IPS DF 6.9 (cell line): ENCODE results near the gene CDX2.
"Not testable (repeated sequence)": the region's sequence is repeated elsewhere in the genome, so short reads cannot be mapped to it uniquely, and the experiment has no call there.

Experiments used
- DNase-seq: peaks from one replicate; pipeline ENCODE4 v3.0.0-alpha.2; 2013; ENCODE audit warnings: low read depth, low spot score
- H3K27ac ChIP-seq: one replicate; pipeline ENCODE4 v1.5.1; 2013; ENCODE audit warnings: low read length, control low read depth
- H3K27me3 ChIP-seq: 2 replicates; pipeline ENCODE4 v1.6.1; 2013; ENCODE audit warnings: mild to moderate bottlenecking, low read length; ENCODE audit not compliant: control insufficient read depth, insufficient read depth
- H3K36me3 ChIP-seq: 2 replicates; pipeline ENCODE4 v1.6.1; 2013; ENCODE audit warnings: low read length; ENCODE audit not compliant: control insufficient read depth, insufficient read depth
- H3K4me1 ChIP-seq: 2 replicates; pipeline ENCODE4 v1.6.1; 2013; ENCODE audit warnings: low read length; ENCODE audit not compliant: control insufficient read depth, insufficient read depth
- H3K4me3 ChIP-seq: 2 replicates; pipeline ENCODE4 v1.5.1; 2013; ENCODE audit warnings: mild to moderate bottlenecking, low read length
- H3K9me3 ChIP-seq: 2 replicates; pipeline ENCODE4 v1.6.1; 2013; ENCODE audit warnings: low read length, inconsistent platforms; ENCODE audit not compliant: control insufficient read depth, insufficient read depth
- WGBS: extraction: QIAGEN DNeasy Blood & Tissue Kit; methylation state at CpG from one replicate; pipeline ENCODE4 v1.1.7; 2013; ENCODE audit warnings: mixed read lengths, missing lambda C conversion rate; ENCODE audit not compliant: insufficient read length, insufficient coverage; 5-methylcytosine and 5-hydroxymethylcytosine counted together

CDX2 gene

GRCh38 chr13:27969082-27969865, at the start of gene CDX2:
Gene CDX2, minus strand, starts transcription at chr13:27969315. Its CDS starts 309 bp downstream, at chr13:27969006.
- WGBS: no CpG with 5 or more reads among the region's 34 CpGs
- Histone ChIP-seq H3K27me3 (peaks cover 94% of the 10 kb centered on the region), H3K9me3 (no peaks in the 10 kb centered on the region), H3K27ac (no peak within 1 kb of the TSS), H3K36me3 (no peaks in the 10 kb centered on the region), H3K4me1 (peaks cover 15% of the 10 kb centered on the region), H3K4me3 (peak within 1 kb of the TSS; percentile 36)
- no peak for DNase-seq

- DNase-seq: no peak
- no peaks in the 10 kb centered on the region for H3K27me3 ChIP-seq
- H3K27ac ChIP-seq: no peak overlapping the region
- WGBS: no CpG with 5 or more reads among the region's 3 CpGs
- no peaks in the 10 kb centered on the region for H3K9me3 ChIP-seq
- no peaks in the 10 kb centered on the region for H3K4me1 ChIP-seq
- no peaks in the 10 kb centered on the region for H3K36me3 ChIP-seq
- H3K4me3 ChIP-seq: no peak overlapping the region
Observed at GRCh38 chr13:28014301-28014700, 45.2 kb upstream of the CDX2 start.

GRCh38 chr13:28013482-28013881, 44.4 kb upstream of the CDX2 start:
- Histone ChIP-seq H3K4me1 (no peaks in the 10 kb centered on the region), H3K27me3 (no peaks in the 10 kb centered on the region), H3K36me3 (no peaks in the 10 kb centered on the region), H3K27ac (no peak overlapping the region), H3K4me3 (no peak overlapping the region), H3K9me3 (no peaks in the 10 kb centered on the region)
- DNase-seq: no peak
- no CpG with 5 or more reads among the region's 1 CpG for WGBS

- H3K27me3 ChIP-seq: no peaks in the 10 kb centered on the region
- H3K4me1 ChIP-seq: no peaks in the 10 kb centered on the region
- H3K9me3 ChIP-seq: no peaks in the 10 kb centered on the region
- no peak overlapping the region for H3K27ac ChIP-seq
- no peaks in the 10 kb centered on the region for H3K36me3 ChIP-seq
- no peak for DNase-seq
- H3K4me3 ChIP-seq: no peak overlapping the region
Observed at GRCh38 chr13:28012896-28013295, 43.8 kb upstream of the CDX2 start.

GRCh38 chr13:28012383-28012782, 43.3 kb upstream of the CDX2 start:
- no peak overlapping the region for H3K4me3 ChIP-seq
- no CpG with 5 or more reads among the region's 4 CpGs for WGBS
- no peak for DNase-seq
- H3K4me1 ChIP-seq: no peaks in the 10 kb centered on the region
- H3K27ac ChIP-seq: no peak overlapping the region
- no peaks in the 10 kb centered on the region for H3K27me3 ChIP-seq
- H3K9me3 ChIP-seq: no peaks in the 10 kb centered on the region
- H3K36me3 ChIP-seq: no peaks in the 10 kb centered on the region

GRCh38 chr13:28010046-28010445, 40.9 kb upstream of the CDX2 start:
- no peak overlapping the region for H3K27ac ChIP-seq
- H3K27me3 ChIP-seq: no peaks in the 10 kb centered on the region
- DNase-seq: no peak
- H3K4me3 ChIP-seq: no peak overlapping the region
- no CpG with 5 or more reads among the region's 5 CpGs for WGBS
- no peaks in the 10 kb centered on the region for H3K36me3 ChIP-seq
- H3K9me3 ChIP-seq: no peaks in the 10 kb centered on the region
- H3K4me1 ChIP-seq: no peaks in the 10 kb centered on the region

GRCh38 chr13:28005016-28005415, 35.9 kb upstream of the CDX2 start:
- H3K9me3 ChIP-seq, H3K27ac ChIP-seq, H3K4me3 ChIP-seq, H3K4me1 ChIP-seq, DNase-seq, H3K27me3 ChIP-seq, H3K36me3 ChIP-seq: not testable (repeated sequence)
- no CpG with 5 or more reads among the region's 13 CpGs for WGBS

- H3K4me1 ChIP-seq: peaks cover 5% of the 10 kb centered on the region; the same call in 1 of the 2 replicates
- no peaks in the 10 kb centered on the region for H3K27me3 ChIP-seq
- H3K9me3 ChIP-seq: no peaks in the 10 kb centered on the region
- no peak overlapping the region for H3K4me3 ChIP-seq
- WGBS: no CpG with 5 or more reads among the region's 6 CpGs
- H3K27ac ChIP-seq: no peak overlapping the region
- H3K36me3 ChIP-seq: no peaks in the 10 kb centered on the region
- no peak for DNase-seq
Observed at GRCh38 chr13:28002886-28003698, 34.0 kb upstream of the CDX2 start.

GRCh38 chr13:28001837-28002473, 32.8 kb upstream of the CDX2 start:
- Histone ChIP-seq H3K4me1 (peaks cover 5% of the 10 kb centered on the region; the same call in 1 of the 2 replicates), H3K4me3 (no peak overlapping the region), H3K27ac (no peak overlapping the region), H3K27me3 (no peaks in the 10 kb centered on the region), H3K9me3 (no peaks in the 10 kb centered on the region), H3K36me3 (no peaks in the 10 kb centered on the region)
- DNase-seq: no peak
- WGBS: no CpG with 5 or more reads among the region's 20 CpGs

- no CpG with 5 or more reads among the region's 11 CpGs for WGBS
- Histone ChIP-seq H3K36me3 (no peaks in the 10 kb centered on the region), H3K27ac (no peak overlapping the region), H3K27me3 (no peaks in the 10 kb centered on the region), H3K9me3 (no peaks in the 10 kb centered on the region), H3K4me3 (no peak overlapping the region), H3K4me1 (peaks cover 5% of the 10 kb centered on the region; the same call in 1 of the 2 replicates)
- DNase-seq: no peak
Observed at GRCh38 chr13:28001049-28001448, 31.9 kb upstream of the CDX2 start.
